H9 (cell line): ENCODE measurements around the gene DLAT. TPM values are rescaled to one million over a fixed set of nuclear protein-coding genes. Genes with fewer than 3 reads are reported as not detected.

Experiments used
- DNase-seq: peaks from one replicate; pipeline ENCODE4 v3.0.0-alpha.2; 2017
- H2AFZ ChIP-seq: one replicate; pipeline ENCODE4 v1.6.1; 2013; ENCODE audit warnings: mild to moderate bottlenecking, low read length, control low read depth, moderate library complexity
- H2AK5ac ChIP-seq: 2 replicates; pipeline ENCODE4 v1.6.1; 2013; ENCODE audit warnings: low read length, control low read depth, mixed read lengths; ENCODE audit not compliant: insufficient read length
- H2BK120ac ChIP-seq: one replicate; pipeline ENCODE4 v1.6.1; 2013; ENCODE audit warnings: low read depth, mild to moderate bottlenecking, low read length, control low read depth, inconsistent platforms; ENCODE audit not compliant: poor library complexity, severe bottlenecking
- H2BK12ac ChIP-seq: 2 replicates; pipeline ENCODE4 v1.6.1; 2013; ENCODE audit warnings: low read length, control low read depth, mixed read lengths, low read depth; ENCODE audit not compliant: insufficient read length
- H2BK15ac ChIP-seq: 2 replicates; pipeline ENCODE4 v1.6.1; 2013; ENCODE audit warnings: low read depth, low read length, control low read depth
- H2BK20ac ChIP-seq: one replicate; pipeline ENCODE4 v1.6.1; 2013; ENCODE audit warnings: low read depth, mild to moderate bottlenecking, low read length, control low read depth, inconsistent platforms; ENCODE audit not compliant: poor library complexity, severe bottlenecking
- H2BK5ac ChIP-seq: 2 replicates; pipeline ENCODE4 v1.6.1; 2013; ENCODE audit warnings: low read length, control low read depth, mixed read lengths; ENCODE audit not compliant: insufficient read length
- H3K14ac ChIP-seq: 2 replicates; pipeline ENCODE4 v1.6.1; 2013; ENCODE audit warnings: low read length, control low read depth; ENCODE audit not compliant: insufficient read depth
- H3K18ac ChIP-seq: 2 replicates; pipeline ENCODE4 v1.6.1; 2013; ENCODE audit warnings: low read depth, mild to moderate bottlenecking, mixed read lengths, low read length, control low read depth; ENCODE audit not compliant: insufficient read length
- H3K23ac ChIP-seq: 2 replicates; pipeline ENCODE4 v1.6.1; 2013; ENCODE audit warnings: low read length, control low read depth, mixed read lengths, low read depth; ENCODE audit not compliant: insufficient read length
- H3K23me2 ChIP-seq: 2 replicates; pipeline ENCODE4 v1.6.1; 2013; ENCODE audit warnings: low read depth, mild to moderate bottlenecking, mixed read lengths, low read length, control low read depth; ENCODE audit not compliant: insufficient read length, poor library complexity, severe bottlenecking
- H3K27ac ChIP-seq: 2 replicates; pipeline ENCODE4 v1.5.1; 2013; ENCODE audit warnings: low read length, control low read depth, mixed read lengths, low read depth; ENCODE audit not compliant: insufficient read length
- H3K27me3 ChIP-seq: 2 replicates; pipeline ENCODE4 v1.6.1; 2013; ENCODE audit warnings: low read length, control low read depth, inconsistent platforms; ENCODE audit not compliant: insufficient read depth
- H3K4ac ChIP-seq: 2 replicates; pipeline ENCODE4 v1.6.1; 2013; ENCODE audit warnings: low read depth, mild to moderate bottlenecking, control low read depth, inconsistent platforms, low read length, moderate library complexity
- H3K4me1 ChIP-seq: 2 replicates; pipeline ENCODE4 v1.6.1; 2013; ENCODE audit warnings: low read length, control low read depth, inconsistent platforms; ENCODE audit not compliant: insufficient read depth
- H3K4me2 ChIP-seq: 2 replicates; pipeline ENCODE4 v1.6.1; 2013; ENCODE audit warnings: low read length, control low read depth, mixed read lengths; ENCODE audit not compliant: insufficient read length, insufficient read depth
- H3K56ac ChIP-seq: 2 replicates; pipeline ENCODE4 v1.6.1; 2013; ENCODE audit warnings: low read depth, mild to moderate bottlenecking, mixed read lengths, low read length, control low read depth; ENCODE audit not compliant: insufficient read length
- H3K79me1 ChIP-seq: 2 replicates; pipeline ENCODE4 v1.6.1; 2013; ENCODE audit warnings: low read depth, mild to moderate bottlenecking, moderate library complexity, low read length, control low read depth, inconsistent platforms; ENCODE audit not compliant: insufficient read depth, poor library complexity, severe bottlenecking
- H3K79me2 ChIP-seq: 2 replicates; pipeline ENCODE4 v1.6.1; 2013; ENCODE audit warnings: low read length, control low read depth, inconsistent platforms; ENCODE audit not compliant: insufficient read depth
- H3K9ac ChIP-seq: 2 replicates; pipeline ENCODE4 v1.6.1; 2013; ENCODE audit warnings: low read length, control low read depth, mixed read lengths; ENCODE audit not compliant: insufficient read length; ENCODE audit errors: extremely low read depth
- H3K9me3 ChIP-seq: one replicate; pipeline ENCODE4 v1.6.1; 2013; ENCODE audit warnings: low read depth, low read length, inconsistent platforms; ENCODE audit not compliant: control insufficient read depth
- H3T11ph ChIP-seq: one replicate; pipeline ENCODE4 v1.6.1; 2013; ENCODE audit warnings: mild to moderate bottlenecking, low read length, control low read depth, inconsistent platforms
- H4K20me1 ChIP-seq: one replicate; pipeline ENCODE4 v1.6.1; 2013; ENCODE audit not compliant: control insufficient read depth, insufficient read length, insufficient read depth
- H4K5ac ChIP-seq: 2 replicates; pipeline ENCODE4 v1.6.1; 2013; ENCODE audit warnings: low read depth, mild to moderate bottlenecking, mixed read lengths, low read length, control low read depth; ENCODE audit not compliant: insufficient read length
- H4K8ac ChIP-seq: replicated peaks from 2 replicates; pipeline ENCODE4 v1.6.1; 2013; ENCODE audit warnings: low read length, control low read depth, mixed read lengths, low read depth; ENCODE audit not compliant: insufficient read length
- H4K91ac ChIP-seq: 2 replicates; pipeline ENCODE4 v1.6.1; 2013; ENCODE audit warnings: low read depth, mild to moderate bottlenecking, moderate library complexity, mixed read lengths, low read length, control low read depth; ENCODE audit not compliant: insufficient read length
- H3K27ac Mint-ChIP-seq, 3 experiments: 2 replicates in 2 of 3; 3 replicates in 1 of 3; pipeline ENCODE4 v1.8.0; 2020 to 2021; ENCODE audit warnings: mixed read lengths in 3 of 3, mild to moderate bottlenecking in 1 of 3, moderate library complexity in 1 of 3
- H3K27me3 Mint-ChIP-seq: 2 replicates; pipeline ENCODE4 v1.8.0; 2021; ENCODE audit warnings: low read depth, mild to moderate bottlenecking, moderate library complexity, mixed read lengths
- H3K36me3 Mint-ChIP-seq, 3 experiments: 2 replicates in 2 of 3; 3 replicates in 1 of 3; pipeline ENCODE4 v1.8.0; 2020 to 2021; ENCODE audit warnings: low read depth in 3 of 3, mixed read lengths in 3 of 3; ENCODE audit not compliant: insufficient read depth in 1 of 3
- H3K4me1 Mint-ChIP-seq, 2 experiments: 2 replicates each; pipeline ENCODE4 v1.8.0; 2020; ENCODE audit warnings: mixed read lengths in 2 of 2
- H3K4me3 Mint-ChIP-seq, 2 experiments: 2 replicates in 1 of 2; 3 replicates in 1 of 2; pipeline ENCODE4 v1.8.0; 2020 to 2021; ENCODE audit warnings: mild to moderate bottlenecking in 2 of 2, mixed read lengths in 2 of 2, moderate library complexity in 1 of 2
- H3K9me3 Mint-ChIP-seq, 2 experiments: 2 replicates in 1 of 2; 3 replicates in 1 of 2; pipeline ENCODE4 v1.8.0; 2020; ENCODE audit warnings: mild to moderate bottlenecking in 2 of 2, mixed read lengths in 2 of 2, moderate library complexity in 1 of 2
- CTCF ChIP-seq: fragments of 200-600 bp; sonication (generic); conservative IDR thresholded peaks from 3 replicates; pipeline ENCODE4 v1.8.0; 2021; ENCODE audit warnings: antibody characterized with exemption, mild to moderate bottlenecking
- WGBS: extraction: QIAGEN DNeasy Blood & Tissue Kit; methylation state at CpG from one replicate; pipeline ENCODE4 v1.1.7; 2013; ENCODE audit warnings: missing lambda C conversion rate, low lambda C conversion rate, mixed read lengths; ENCODE audit not compliant: insufficient read length; ENCODE audit errors: extremely low coverage; 5-methylcytosine and 5-hydroxymethylcytosine counted together
- total RNA-seq: library from RNA; stranded (reverse); gene quantifications from 2 replicates; pipeline ENCODE4 v1.2.1, GENCODE V29; 2021

DLAT gene
- total RNA-seq, 1 experiment from 2014 or later = 58.4 TPM

- Histone ChIP-seq H3K23me2 (peaks cover 3% of the 10 kb centered on the region), H2BK120ac (no peak overlapping the region), H2BK5ac (no peak overlapping the region), H2AK5ac (no peak overlapping the region), H2BK20ac (no peak overlapping the region), H3T11ph (no peak overlapping the region), H3K9ac (peak overlapping the region; percentile 69), H2BK12ac (no peak overlapping the region), H4K5ac (no peak overlapping the region), H2BK15ac (no peak overlapping the region), H3K56ac (no peak overlapping the region), H3K4me1 (no peaks in the 10 kb centered on the region), H3K18ac (no peak overlapping the region), H3K14ac (no peak overlapping the region), H3K79me2 (peaks cover 3% of the 10 kb centered on the region; the same call in 1 of the 2 replicates), H2AFZ (no peak overlapping the region), H3K9me3 (no peaks in the 10 kb centered on the region), H3K27ac (no peak overlapping the region), H3K4me2 (peak overlapping the region; percentile 86), H4K20me1 (no peaks in the 10 kb centered on the region), H3K79me1 (no peaks in the 10 kb centered on the region), H3K27me3 (no peaks in the 10 kb centered on the region), H3K4ac (no peak overlapping the region), H4K91ac (no peak overlapping the region), H3K23ac (no peak overlapping the region), H4K8ac (no peak overlapping the region)
- peak overlapping the region; percentile 97 to 98 for H3K4me3 Mint-ChIP-seq
- no peaks in the 10 kb centered on the region; a peak in 1 of 5 replicates for H3K9me3 Mint-ChIP-seq
- no peak for TF ChIP-seq CTCF
- no peaks in the 10 kb centered on the region for H3K27me3 Mint-ChIP-seq
- no peak for DNase-seq
- no CpG with 5 or more reads among the region's 10 CpGs for WGBS
- peak overlapping the region; percentile 99 to 100 (median 100); a peak in 6 of 7 replicates for H3K27ac Mint-ChIP-seq
- peaks cover 11 to 13% of the 10 kb centered on the region in 2 experiments for H3K4me1 Mint-ChIP-seq
- H3K36me3 Mint-ChIP-seq = peaks cover 15 to 24% (median 22%) of the 10 kb centered on the region in 3 experiments
Measured at GRCh38 chr11:112024178-112024772, 933 bp upstream of the DLAT start.
